Lung microvascular endothelial cell (primary cell): Measurements from ENCODE around the gene GOLGA8R. TPM values are rescaled to one million over a fixed set of nuclear protein-coding genes. Genes with fewer than 3 reads are reported as not detected.

Experiments
- total RNA-seq: library from RNA; depleted of rRNA; stranded (reverse); fragments of >200 nt; gene quantifications from 2 replicates; pipeline ENCODE4 v1.2.1, GENCODE V29; 2014

GOLGA8R gene
- total RNA-seq, 1 donor from 2014 or later: 0.20 TPM

Other genes with a start within 250 kb of the GOLGA8R start
- gene CHRFAM7A, start 20.7 kb downstream of the GOLGA8R start, total RNA-seq: 0.60 and 2.2 TPM in 2 replicates
- under 0.01 and 0.22 TPM in 2 replicates for gene GOLGA8Q, start 137.8 kb upstream of the GOLGA8R start, total RNA-seq
- gene GOLGA8H, start 189.8 kb upstream of the GOLGA8R start, total RNA-seq: 0.20 and 0.87 TPM in 2 replicates